SH-SY5Y (cell line): ENCODE results near the gene MRPL19.

Experiments
- GATA2 ChIP-seq: IDR thresholded peaks from 2 replicates; pipeline ENCODE4 v1.6.1; 2011; ENCODE audit warnings: mild to moderate bottlenecking, low read depth, low read length
- GATA3 ChIP-seq: IDR thresholded peaks from 2 replicates; pipeline ENCODE4 v1.6.1; 2011; ENCODE audit warnings: low read depth, mild to moderate bottlenecking, low read length, moderate library complexity

GRCh38 chr2:75702593-75702992 lies 56.0 kb downstream of the MRPL19 start:
- TF ChIP-seq GATA2: no peak
- TF ChIP-seq GATA3: no peak
